OCI-M2 (cell line): Measurements from ENCODE around the gene TMED6.
"Not testable (repeated sequence)": the region's sequence is repeated elsewhere in the genome, so short reads cannot be mapped to it uniquely, and the experiment has no call there.

Experiments
- DNase-seq: peaks from one replicate; lab custom pipeline; 2025; ENCODE audit not compliant: unreplicated experiment; lab: John Stamatoyannopoulos, UW

Gene TMED6

DNA sequence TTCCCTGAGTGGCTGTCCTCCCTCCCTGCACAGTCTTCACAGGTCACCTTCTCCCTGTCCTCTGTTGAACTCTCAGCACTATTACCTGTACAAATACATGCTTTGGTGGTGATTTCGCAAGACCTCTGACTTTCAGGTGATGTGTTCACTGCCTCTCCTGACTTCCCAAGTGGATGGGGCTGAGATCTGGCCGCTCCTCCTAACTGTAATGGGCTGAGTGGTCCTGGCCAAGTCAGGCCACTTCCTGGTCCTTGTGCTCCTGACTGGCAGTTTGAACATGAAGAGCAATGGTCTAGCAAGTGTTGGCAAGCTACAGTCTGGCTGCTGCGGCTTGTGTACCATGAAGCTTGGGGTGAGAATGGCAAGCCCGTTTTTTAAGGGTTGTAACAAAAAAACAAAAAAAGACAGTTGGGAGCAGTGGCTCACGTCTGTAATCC, 11.7 kb upstream of the TMED6 start:
- no peak for DNase-seq

DNA sequence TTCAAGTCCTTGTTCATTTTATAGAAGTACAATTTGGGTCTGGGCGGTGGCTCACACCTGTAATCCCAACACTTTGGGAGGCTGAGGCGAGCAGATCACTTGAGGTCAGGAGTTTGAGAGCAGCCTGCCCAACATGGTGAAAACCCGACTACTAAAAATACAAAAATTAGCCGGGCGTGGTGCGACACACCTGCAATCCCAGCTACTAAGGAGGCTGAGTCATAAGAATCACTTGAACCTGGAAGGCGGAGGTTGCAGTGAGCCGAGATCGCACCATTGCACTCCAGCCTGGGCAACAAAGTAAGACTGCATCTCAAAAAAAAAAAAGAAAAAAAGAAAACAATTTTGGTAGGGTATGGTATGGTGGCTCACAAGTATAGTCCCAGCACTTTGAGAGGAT, 8.5 kb upstream of the TMED6 start:
- DNase-seq: not testable (repeated sequence)

GRCh38 chr16:69350536-69351133, 951 bp downstream of the TMED6 start:
- DNase-seq: no peak

DNA sequence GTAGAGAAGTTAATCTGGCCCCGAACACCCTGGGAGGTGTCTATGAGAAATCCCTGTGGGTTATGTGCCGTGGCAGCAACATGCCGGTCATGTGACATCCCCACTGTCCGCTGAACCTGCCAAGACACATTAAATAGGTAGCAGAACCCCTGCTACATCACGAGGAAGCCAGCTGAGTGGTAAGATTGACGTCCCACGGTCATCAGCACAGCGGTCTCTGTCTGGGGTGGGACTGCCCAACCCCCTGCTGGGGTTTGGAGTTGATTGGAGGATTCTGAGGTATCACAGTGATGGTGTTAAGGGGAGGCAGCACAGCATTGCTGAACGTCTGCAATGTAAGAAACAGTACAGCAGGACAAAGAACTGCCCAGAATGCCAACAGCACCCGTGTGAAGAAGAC, 2.0 kb downstream of the TMED6 start:
- no peak for DNase-seq

- no peak for DNase-seq
Measured at GRCh38 chr16:69348222-69348621, 3.4 kb downstream of the TMED6 start.

- no peak for DNase-seq
Measured at GRCh38 chr16:69346683-69347082, 4.9 kb downstream of the TMED6 start.

- DNase-seq: no peak
Measured at GRCh38 chr16:69345923-69346322, 5.7 kb downstream of the TMED6 start.

DNA sequence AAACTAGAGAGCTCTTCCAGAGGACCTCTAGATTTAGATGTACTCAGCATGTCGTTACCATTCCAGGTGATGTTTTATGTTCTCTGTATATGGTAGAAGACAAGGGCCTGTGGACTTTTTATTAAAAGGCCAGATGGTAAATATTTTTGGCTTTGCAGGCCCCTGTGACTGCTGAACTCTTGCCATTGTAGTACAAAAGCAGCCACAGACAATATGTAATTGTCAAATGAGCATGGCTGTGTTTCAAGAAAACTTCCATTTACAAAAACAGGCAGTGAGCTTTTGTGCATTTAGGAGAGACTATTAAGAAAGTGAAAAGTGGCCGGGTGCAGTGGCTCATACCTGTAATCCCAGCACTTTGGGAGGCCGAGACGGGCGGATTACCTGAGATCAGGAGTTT, 7.4 kb downstream of the TMED6 start:
- DNase-seq: no peak

- DNase-seq: no peak
Measured at GRCh38 chr16:69340095-69340644, 11.4 kb downstream of the TMED6 start.

- peak; percentile 73 for DNase-seq
Measured at GRCh38 chr16:69339289-69340094, 12.1 kb downstream of the TMED6 start, which contains the start of the genes COG8 and NIP7. TSS of gene COG8 (minus strand) at chr16:69339564. CDS start at chr16:69339552, 12 bp downstream. TSS of gene NIP7 (plus strand) at chr16:69339772. CDS start at chr16:69339830, 58 bp downstream.

GRCh38 chr16:69338557-69339288, 12.9 kb downstream of the TMED6 start:
- DNase-seq: no peak

GRCh38 chr16:69334696-69335095, 16.9 kb downstream of the TMED6 start:
- no peak for DNase-seq

GRCh38 chr16:69330286-69331109, 21.1 kb downstream of the TMED6 start, which contains the start of gene PDF:
TSS of gene PDF (minus strand) at chr16:69330588. CDS start at chr16:69330570, 18 bp downstream.
- DNase-seq: peak; percentile 41

- no peak for DNase-seq
Measured at GRCh38 chr16:69329369-69330285, 22.0 kb downstream of the TMED6 start.

- DNase-seq: no peak
Measured at GRCh38 chr16:69328854-69329316, 22.7 kb downstream of the TMED6 start.

GRCh38 chr16:69327585-69328310, 23.8 kb downstream of the TMED6 start:
- no peak for DNase-seq

GRCh38 chr16:69326172-69326873, 25.3 kb downstream of the TMED6 start:
- no peak for DNase-seq

GRCh38 chr16:69325784-69326171, 25.8 kb downstream of the TMED6 start:
- DNase-seq: no peak
